ENCODE measurements around the gene PCBP2.

DNA sequence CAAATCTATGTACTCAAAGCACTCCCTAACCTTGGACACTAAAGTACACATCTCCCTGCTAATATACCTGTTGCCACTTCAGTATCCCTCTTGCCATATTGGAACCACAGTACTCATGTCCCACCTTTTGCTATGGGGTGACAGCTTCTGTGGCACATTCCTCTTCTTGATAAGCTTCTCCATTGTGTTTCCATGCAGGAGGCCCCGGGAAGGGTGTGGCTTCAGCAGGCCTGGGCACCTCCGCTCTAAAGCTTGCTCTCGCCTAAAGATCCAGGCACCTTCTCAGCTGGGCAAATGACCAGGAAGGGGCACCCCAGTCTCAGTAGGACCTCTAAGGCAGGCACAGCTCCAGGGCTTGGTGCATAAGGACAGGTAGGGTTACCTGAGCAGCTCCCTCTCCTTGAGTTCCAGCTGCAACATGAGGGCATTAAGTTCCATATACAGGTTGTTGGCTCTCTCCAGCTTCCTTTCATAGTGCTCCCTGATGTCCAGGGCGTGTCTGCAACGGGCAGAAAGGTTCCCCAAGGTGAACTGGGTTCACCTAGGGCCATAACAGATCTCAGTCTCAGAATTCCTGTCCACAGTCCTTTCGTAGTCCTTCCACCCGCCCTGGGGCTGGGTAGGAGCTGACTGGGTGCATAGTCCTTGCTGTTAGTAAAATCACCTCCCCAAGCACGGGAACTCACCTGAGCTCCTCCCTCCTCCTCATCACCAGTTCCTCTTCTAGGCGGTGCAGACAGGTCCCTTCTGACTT is 31.5 kb downstream of the PCBP2 start:
- TF ChIP-seq, protein P1, sequence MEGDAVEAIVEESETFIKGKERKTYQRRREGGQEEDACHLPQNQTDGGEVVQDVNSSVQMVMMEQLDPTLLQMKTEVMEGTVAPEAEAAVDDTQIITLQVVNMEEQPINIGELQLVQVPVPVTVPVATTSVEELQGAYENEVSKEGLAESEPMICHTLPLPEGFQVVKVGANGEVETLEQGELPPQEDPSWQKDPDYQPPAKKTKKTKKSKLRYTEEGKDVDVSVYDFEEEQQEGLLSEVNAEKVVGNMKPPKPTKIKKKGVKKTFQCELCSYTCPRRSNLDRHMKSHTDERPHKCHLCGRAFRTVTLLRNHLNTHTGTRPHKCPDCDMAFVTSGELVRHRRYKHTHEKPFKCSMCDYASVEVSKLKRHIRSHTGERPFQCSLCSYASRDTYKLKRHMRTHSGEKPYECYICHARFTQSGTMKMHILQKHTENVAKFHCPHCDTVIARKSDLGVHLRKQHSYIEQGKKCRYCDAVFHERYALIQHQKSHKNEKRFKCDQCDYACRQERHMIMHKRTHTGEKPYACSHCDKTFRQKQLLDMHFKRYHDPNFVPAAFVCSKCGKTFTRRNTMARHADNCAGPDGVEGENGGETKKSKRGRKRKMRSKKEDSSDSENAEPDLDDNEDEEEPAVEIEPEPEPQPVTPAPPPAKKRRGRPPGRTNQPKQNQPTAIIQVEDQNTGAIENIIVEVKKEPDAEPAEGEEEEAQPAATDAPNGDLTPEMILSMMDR (conservative IDR thresholded peaks at IDR 0.05 in 1 of 2, IDR thresholded peaks at IDR 0.05 in 1 of 2; ENCODE audit: low read depth in 1 of 2, low read length in 2 of 2): no peak
- no peak for TF ChIP-seq EZH2 (IDR thresholded peaks at IDR 0.05; ENCODE audit: low read length, missing control alignments)
